Glomerular visceral epithelial cell (primary cell): ENCODE measurements around the gene MLLT10.

Experiments
- DNase-seq: peaks from one replicate; pipeline ENCODE4 v3.0.0-alpha.2; 2016; ENCODE audit errors: extremely low spot score

The MLLT10 gene

GRCh38 chr10:21791276-21791675 is 257.2 kb downstream of the MLLT10 start:
- no peak for DNase-seq
